ENCODE data around the gene P3H2. TPM values are rescaled to one million over a fixed set of nuclear protein-coding genes. Genes with fewer than 3 reads are reported as not detected.

The P3H2 gene
- total and polyA plus RNA-seq, 2 experiments from 2014 or later: 56.7 to 56.8 TPM

GRCh38 chr3:190024912-190025311, 95.8 kb downstream of the P3H2 start:
- no peaks in the 10 kb centered on the region for H3K27me3 ChIP-seq
- H3K36me3 ChIP-seq: no peaks in the 10 kb centered on the region
- peak in 1 of 2 donors; percentile 50 for DNase-seq (ENCODE audit: low read depth in 1 of 2, low spot score in 1 of 2)
- H3K4me3 ChIP-seq: no peak overlapping the region
- H3K27ac ChIP-seq: peak overlapping the region; percentile 63
- no peak for TF ChIP-seq CTCF (IDR thresholded peaks at IDR 0.05; ENCODE audit: low read depth, low read length)
- no peaks in the 10 kb centered on the region for H3K9me3 ChIP-seq (ENCODE audit: low read depth)
- H3K4me1 ChIP-seq (ENCODE audit: low read depth): peaks cover 27% of the 10 kb centered on the region

GRCh38 chr3:190019844-190020243, 100.9 kb downstream of the P3H2 start:
- no peaks in the 10 kb centered on the region for H3K36me3 ChIP-seq

GRCh38 chr3:190019006-190019405, 101.7 kb downstream of the P3H2 start:
- Histone ChIP-seq H3K36me3 (no peaks in the 10 kb centered on the region), H3K4me1 (ENCODE audit: low read depth) (peaks cover 43% of the 10 kb centered on the region), H3K9me3 (ENCODE audit: low read depth) (no peaks in the 10 kb centered on the region), H3K27me3 (no peaks in the 10 kb centered on the region), H3K27ac (peak overlapping the region; percentile 57), H3K4me3 (no peak overlapping the region)
- no peak for TF ChIP-seq CTCF (IDR thresholded peaks at IDR 0.05; ENCODE audit: low read depth, low read length)
- peak in 1 of 2 donors; percentile 51 for DNase-seq (ENCODE audit: low read depth in 1 of 2, low spot score in 1 of 2)

More at GRCh38 chr3:190019844-190020243, 100.9 kb downstream of the P3H2 start:
- Histone ChIP-seq H3K27ac (peak overlapping the region; percentile 26), H3K9me3 (ENCODE audit: low read depth) (no peaks in the 10 kb centered on the region), H3K4me1 (ENCODE audit: low read depth) (peaks cover 39% of the 10 kb centered on the region), H3K27me3 (no peaks in the 10 kb centered on the region), H3K4me3 (no peak overlapping the region)
- DNase-seq (ENCODE audit: low read depth in 1 of 2, low spot score in 1 of 2): no peak
- TF ChIP-seq CTCF (IDR thresholded peaks at IDR 0.05; ENCODE audit: low read depth, low read length): no peak

- Histone ChIP-seq H3K27me3 (no peaks in the 10 kb centered on the region), H3K27ac (peak overlapping the region; percentile 57), H3K4me1 (ENCODE audit: low read depth) (peaks cover 48% of the 10 kb centered on the region), H3K4me3 (no peak overlapping the region), H3K9me3 (ENCODE audit: low read depth) (no peaks in the 10 kb centered on the region), H3K36me3 (no peaks in the 10 kb centered on the region)
- DNase-seq (ENCODE audit: low read depth in 1 of 2, low spot score in 1 of 2): no peak
- TF ChIP-seq CTCF (IDR thresholded peaks at IDR 0.05; ENCODE audit: low read depth, low read length): no peak
Measured at GRCh38 chr3:190018460-190018859, 102.2 kb downstream of the P3H2 start.

GRCh38 chr3:190017521-190018288, 103.0 kb downstream of the P3H2 start:
- no peak overlapping the region for H3K4me3 ChIP-seq
- no peak overlapping the region for H3K27ac ChIP-seq
- H3K4me1 ChIP-seq (ENCODE audit: low read depth): peaks cover 56% of the 10 kb centered on the region
- peak; percentile 49 for TF ChIP-seq CTCF (IDR thresholded peaks at IDR 0.05; ENCODE audit: low read depth, low read length)
- H3K36me3 ChIP-seq: no peaks in the 10 kb centered on the region
- DNase-seq (ENCODE audit: low read depth in 1 of 2, low spot score in 1 of 2): peak; percentile 36 to 82
- H3K9me3 ChIP-seq (ENCODE audit: low read depth): no peaks in the 10 kb centered on the region
- no peaks in the 10 kb centered on the region for H3K27me3 ChIP-seq

Data from cardiac muscle cell (in vitro differentiated cells and primary cell).